Chondrocyte (in vitro differentiated cells): Measurements from ENCODE around the gene GSPT1. TPM values are rescaled to one million over a fixed set of nuclear protein-coding genes. Genes with fewer than 3 reads are reported as not detected.
A peak's percentile ranks its signal among the peaks of the same experiment; 100 is the strongest.
"Not testable (repeated sequence)": the region's sequence is repeated elsewhere in the genome, so short reads cannot be mapped to it uniquely, and the experiment has no call there.

Source experiments
- DNase-seq: peaks from one replicate; pipeline ENCODE4 v3.0.0; 2021; ENCODE audit warnings: mixed read lengths, low spot score
- H3K27ac Mint-ChIP-seq: one replicate; pipeline ENCODE4 v1.8.0; 2021; ENCODE audit warnings: mild to moderate bottlenecking, moderate library complexity, mixed read lengths; ENCODE audit not compliant: unreplicated experiment
- H3K27me3 Mint-ChIP-seq: 2 replicates; pipeline ENCODE4 v1.8.0; 2021; ENCODE audit warnings: low read depth, mixed read lengths
- H3K36me3 Mint-ChIP-seq: 2 replicates; pipeline ENCODE4 v1.8.0; 2021; ENCODE audit warnings: low read depth, mixed read lengths
- H3K4me1 Mint-ChIP-seq: 2 replicates; pipeline ENCODE4 v1.8.0; 2021; ENCODE audit warnings: low read depth, mild to moderate bottlenecking, mixed read lengths
- H3K4me3 Mint-ChIP-seq: one replicate; pipeline ENCODE4 v1.8.0; 2021; ENCODE audit warnings: mild to moderate bottlenecking, moderate library complexity, mixed read lengths; ENCODE audit not compliant: unreplicated experiment
- H3K9me3 Mint-ChIP-seq: 2 replicates; pipeline ENCODE4 v1.8.0; 2021; ENCODE audit warnings: low read depth, mixed read lengths
- CTCF ChIP-seq: fragments of 200-600 bp; sonication (generic); IDR thresholded peaks from 2 replicates; pipeline ENCODE4 v1.5.0; 2021; ENCODE audit warnings: antibody characterized with exemption, mild to moderate bottlenecking, moderate library complexity
- long read RNA-seq: library from polyadenylated mRNA; stranded (forward); transcript quantifications from one replicate; pipeline ENCODE4 v2.0.0, GENCODE V29; 2021
- total RNA-seq: library from RNA; stranded (reverse); gene quantifications from 3 replicates; pipeline ENCODE4 v1.2.1, GENCODE V29; 2021

The GSPT1 gene
- total RNA-seq, result 96.1 to 103 TPM (median 99.3 TPM) in 3 replicates
- long read RNA-seq, full-length matches to known transcripts, result 213 of 227 reads
- long read RNA-seq, partial matches to known transcripts, result 7 of 227 reads
- long read RNA-seq, other reads (novel, unspliced or antisense), result 7 of 227 reads

DNA sequence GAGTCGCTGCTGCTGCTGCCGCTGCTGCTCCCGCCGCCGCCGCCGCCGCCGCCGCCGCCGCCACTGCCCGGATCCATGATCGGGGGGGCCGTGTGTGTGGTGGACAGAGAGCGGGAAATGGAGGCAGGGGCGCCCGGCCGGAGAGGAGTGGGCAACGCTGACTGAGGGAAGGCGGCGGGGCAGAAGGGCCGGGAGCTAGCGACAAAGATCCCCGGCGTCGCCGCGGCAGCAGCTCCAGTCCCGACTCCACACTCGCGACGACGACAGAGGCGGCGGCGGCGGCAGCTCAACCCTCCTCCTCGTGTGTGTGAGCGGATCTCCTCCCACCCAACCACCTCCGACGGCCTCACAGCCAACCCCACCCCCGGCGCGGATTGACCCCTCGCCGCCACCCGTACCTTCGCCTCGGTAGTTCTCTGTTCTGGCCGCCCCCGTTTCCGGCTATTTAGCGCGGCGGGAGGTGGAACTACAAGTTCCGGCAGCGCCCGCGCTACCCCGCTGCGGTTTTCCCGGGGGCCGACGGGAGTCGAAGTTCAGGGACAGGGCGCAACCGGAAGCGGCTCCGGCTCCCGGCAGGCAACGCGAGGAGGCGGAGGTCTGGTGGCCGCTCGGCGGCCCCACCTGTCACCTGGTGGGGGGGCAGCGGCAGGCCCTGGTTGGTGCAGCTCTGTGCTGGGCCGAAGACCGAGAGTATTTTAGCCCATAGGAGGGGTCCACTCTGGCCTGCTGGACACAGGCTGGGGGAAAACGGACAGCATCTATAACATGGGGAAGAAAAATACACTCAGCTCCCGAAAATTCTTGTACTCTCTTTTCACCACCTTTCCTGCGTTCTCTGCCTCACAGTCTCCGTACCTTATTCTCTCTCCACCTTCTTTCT, at the start of gene GSPT1:
GSPT1 (minus strand) TSS at position 313 of the 880 bp plus-strand sequence; CDS start at position 77, 236 bp downstream.
- peak; percentile 38 for TF ChIP-seq CTCF
- no peaks in the 10 kb centered on the region for H3K27me3 Mint-ChIP-seq
- H3K4me1 Mint-ChIP-seq, result peaks cover 34% of the 10 kb centered on the region
- peak; percentile 100 for DNase-seq
- H3K27ac Mint-ChIP-seq, result peak within 1 kb of the TSS; percentile 93
- no peaks in the 10 kb centered on the region for H3K9me3 Mint-ChIP-seq
- H3K4me3 Mint-ChIP-seq, result peak within 1 kb of the TSS; percentile 92
- H3K36me3 Mint-ChIP-seq, result no peaks in the 10 kb centered on the region

DNA sequence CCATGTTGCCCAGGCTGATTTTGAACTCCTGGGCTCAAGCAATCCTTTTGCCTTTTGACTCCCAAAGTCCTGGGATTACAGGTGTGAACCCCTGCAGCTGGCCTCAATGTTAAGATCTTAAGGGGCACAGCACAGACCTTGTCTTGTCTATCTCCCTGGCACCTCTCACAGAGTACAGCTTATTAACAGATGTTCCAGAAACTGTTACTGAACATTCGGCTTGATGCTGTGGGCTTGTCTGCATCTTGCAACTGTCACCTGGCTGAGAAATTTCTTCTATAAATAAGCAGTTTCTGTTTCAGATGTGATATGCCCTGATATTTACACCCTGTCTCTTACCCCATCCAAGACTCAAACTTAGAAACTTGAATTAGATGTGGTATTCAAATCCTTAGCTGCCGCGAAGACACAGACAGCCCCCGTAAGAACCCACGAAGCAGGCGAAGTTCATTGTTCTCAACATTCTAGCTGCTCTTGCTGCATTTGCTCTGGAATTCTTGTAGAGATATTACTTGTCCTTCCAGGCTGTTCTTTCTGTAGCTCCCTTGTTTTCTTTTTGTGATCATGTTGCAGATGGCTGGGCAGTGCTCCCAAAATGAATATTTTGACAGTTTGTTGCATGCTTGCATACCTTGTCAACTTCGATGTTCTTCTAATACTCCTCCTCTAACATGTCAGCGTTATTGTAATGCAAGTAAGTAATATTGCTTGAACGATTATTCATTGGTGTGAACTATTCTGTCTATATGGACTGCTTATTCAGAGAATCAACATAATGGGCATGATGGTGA, 49.2 kb upstream of the GSPT1 start, which contains the start of gene TNFRSF17:
TNFRSF17 (plus strand) TSS at position 450 of the 791 bp plus-strand sequence; CDS start at position 565, 115 bp downstream.
- H3K36me3 Mint-ChIP-seq, result no peaks in the 10 kb centered on the region
- H3K27ac Mint-ChIP-seq, result no peak within 1 kb of the TSS
- DNase-seq, result no peak

GRCh38 chr16:11963706-11964105, 48.0 kb upstream of the GSPT1 start:
- H3K4me1 Mint-ChIP-seq, result peaks cover 9% of the 10 kb centered on the region
- no peaks in the 10 kb centered on the region for H3K36me3 Mint-ChIP-seq
- H3K27me3 Mint-ChIP-seq, result no peaks in the 10 kb centered on the region
- TF ChIP-seq CTCF, result no peak
- DNase-seq, result no peak
- no peak overlapping the region for H3K27ac Mint-ChIP-seq
- H3K4me3 Mint-ChIP-seq, result no peak overlapping the region
- no peaks in the 10 kb centered on the region for H3K9me3 Mint-ChIP-seq

More for the DNA sequence above, 49.2 kb upstream of the GSPT1 start, which contains the start of gene TNFRSF17:
- Mint-ChIP-seq H3K4me3 (no peak within 1 kb of the TSS), H3K27me3 (no peaks in the 10 kb centered on the region), H3K4me1 (peaks cover 9% of the 10 kb centered on the region), H3K9me3 (no peaks in the 10 kb centered on the region)
- no peak for TF ChIP-seq CTCF

DNA sequence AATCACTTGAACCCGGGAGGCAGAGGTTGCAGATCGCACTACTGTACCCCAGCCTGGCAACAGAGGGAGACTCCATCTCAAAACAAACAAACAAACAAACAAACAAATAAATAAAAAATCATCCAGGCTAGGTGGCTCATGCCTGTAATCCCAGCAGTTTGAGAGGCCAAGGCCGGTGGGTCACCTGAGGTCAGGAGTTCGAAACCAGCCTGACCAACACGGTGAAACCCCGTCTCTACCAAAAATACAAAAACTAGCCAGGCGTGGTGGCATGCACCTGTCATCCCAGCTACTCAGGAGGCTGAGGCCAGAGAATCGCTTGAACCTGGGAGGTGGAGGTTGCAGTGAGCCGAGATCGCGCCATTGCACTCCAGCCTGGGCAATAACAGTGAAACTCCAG, 47.2 kb upstream of the GSPT1 start:
- not testable (repeated sequence) for H3K4me1 Mint-ChIP-seq, H3K9me3 Mint-ChIP-seq, DNase-seq, H3K36me3 Mint-ChIP-seq, H3K27me3 Mint-ChIP-seq, H3K4me3 Mint-ChIP-seq, H3K27ac Mint-ChIP-seq

DNA sequence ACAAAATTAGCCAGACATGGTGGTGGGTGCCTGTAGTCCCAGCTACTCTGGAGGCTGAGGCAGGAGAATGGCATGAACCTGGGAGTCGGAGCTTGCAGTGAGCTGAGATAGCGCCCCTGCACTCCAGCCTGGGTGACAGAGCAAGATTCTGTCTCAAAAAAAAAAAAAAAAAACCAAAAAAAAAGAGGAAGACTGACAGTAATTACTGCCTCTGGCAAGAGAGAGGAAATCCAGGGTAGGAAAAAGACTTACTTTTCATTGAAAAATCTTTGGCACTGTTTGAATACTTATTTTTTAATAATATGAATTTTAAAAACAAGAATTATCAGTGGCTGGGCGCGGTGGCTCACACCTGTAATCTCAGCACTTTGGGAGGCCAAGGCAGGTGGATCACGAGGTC, 46.7 kb upstream of the GSPT1 start:
- H3K9me3 Mint-ChIP-seq, H3K4me1 Mint-ChIP-seq, H3K27me3 Mint-ChIP-seq, H3K36me3 Mint-ChIP-seq, DNase-seq, H3K4me3 Mint-ChIP-seq, H3K27ac Mint-ChIP-seq: not testable (repeated sequence)
